ENCODE measurements around the gene WARS2.
"Not testable (repeated sequence)": the region's sequence is repeated elsewhere in the genome, so short reads cannot be mapped to it uniquely, and the experiment has no call there.

WARS2 gene

DNA sequence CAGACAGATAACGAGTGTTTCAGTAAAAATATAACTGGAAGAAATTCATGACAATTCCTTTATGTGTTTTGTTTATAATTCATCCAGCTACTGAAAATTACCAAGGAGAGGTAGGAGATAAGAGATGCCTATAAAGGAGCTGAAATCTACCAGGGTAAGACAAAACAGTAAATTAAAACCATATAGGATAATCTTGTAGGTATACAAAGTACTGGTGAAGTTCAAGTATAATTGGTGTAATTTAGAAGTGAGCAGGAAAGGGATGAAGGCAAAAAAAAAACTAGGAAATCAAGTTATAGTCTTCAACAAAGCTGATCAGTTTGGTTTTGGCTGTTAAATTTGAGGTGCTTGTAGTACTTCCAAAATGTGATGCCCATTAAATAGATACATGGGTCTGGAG lies 1.2 kb upstream of the WARS2 start:
- DNase-seq = no peak
- in situ Hi-C loops (cut with MboI; ENCODE audit: low pct_unique_long_range_greater_than_20kb, low sequenced_read_pairs) = no loop called here

DNA sequence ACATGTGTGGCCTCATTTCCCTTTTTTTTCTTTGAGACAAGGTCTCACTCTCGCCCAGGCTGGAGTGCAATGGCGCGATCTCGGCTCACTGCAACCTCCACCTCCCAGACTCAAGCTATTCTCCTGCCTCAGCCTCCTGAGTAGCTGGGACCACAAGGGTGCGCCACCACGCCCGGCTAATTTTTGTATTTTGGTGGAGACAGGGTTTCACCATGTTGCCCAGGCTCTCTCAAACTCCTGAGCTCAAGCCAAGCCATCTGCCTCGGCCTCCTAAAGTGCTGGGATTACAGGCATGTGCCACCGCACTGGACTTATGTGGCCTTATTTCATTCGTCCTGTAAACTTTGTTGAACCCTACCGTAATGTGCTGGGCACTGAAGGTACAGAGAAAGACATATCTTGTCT lies 569 bp upstream of the WARS2 start:
- in situ Hi-C loops (cut with MboI; ENCODE audit: low pct_unique_long_range_greater_than_20kb, low sequenced_read_pairs) = no loop called here

DNA sequence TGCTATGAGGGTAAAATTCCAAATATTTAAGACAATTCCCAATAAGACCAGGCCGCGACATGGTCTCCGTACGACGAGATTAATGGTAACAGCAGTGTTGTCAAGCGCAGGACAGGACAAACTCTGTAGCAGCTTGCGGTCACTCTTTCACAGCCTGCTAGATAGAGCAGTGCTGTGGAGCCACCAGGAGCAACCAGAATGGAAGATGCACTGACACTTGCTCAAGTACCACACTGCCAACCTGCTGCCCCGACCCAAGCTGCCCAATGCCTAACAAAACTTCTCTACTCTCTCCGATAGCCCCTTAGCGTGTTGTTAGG lies 636 bp downstream of the WARS2 start:
- DNase-seq = no peak
- in situ Hi-C loops (cut with MboI; ENCODE audit: low pct_unique_long_range_greater_than_20kb, low sequenced_read_pairs) = no loop called here

More for the DNA sequence above, 569 bp upstream of the WARS2 start:
- no peak for DNase-seq

- in situ Hi-C loops (cut with MboI; ENCODE audit: low pct_unique_long_range_greater_than_20kb, low sequenced_read_pairs) = no loop called here
- no peak for DNase-seq
These were observed 1.1 kb downstream of the WARS2 start for GRCh38 chr1:119139403-119139802.

GRCh38 chr1:119136401-119136800 lies 4.1 kb downstream of the WARS2 start:
- in situ Hi-C loops (cut with MboI; ENCODE audit: low pct_unique_long_range_greater_than_20kb, low sequenced_read_pairs) = no loop called here
- DNase-seq = no peak

DNA sequence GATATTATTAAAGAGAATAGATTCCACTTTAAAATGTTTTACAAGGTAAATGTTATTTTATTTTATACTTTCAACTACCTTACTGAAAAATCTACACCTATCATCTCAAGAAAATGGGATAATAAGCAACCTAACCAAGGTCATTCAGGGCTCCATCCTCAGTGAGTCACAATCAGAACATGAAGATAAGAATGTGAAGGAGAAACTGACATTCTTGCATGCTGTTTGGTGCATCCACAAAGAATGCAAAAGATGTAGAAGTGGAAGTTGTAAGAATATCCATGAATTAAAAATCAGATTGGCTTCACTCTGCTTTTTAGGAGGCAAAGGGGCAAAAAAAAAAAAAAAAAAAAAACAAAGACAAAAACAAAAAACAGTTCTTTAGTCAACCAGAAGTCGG lies 6.5 kb downstream of the WARS2 start:
- DNase-seq = no peak
- in situ Hi-C loops (cut with MboI; ENCODE audit: low pct_unique_long_range_greater_than_20kb, low sequenced_read_pairs) = no loop called here

DNA sequence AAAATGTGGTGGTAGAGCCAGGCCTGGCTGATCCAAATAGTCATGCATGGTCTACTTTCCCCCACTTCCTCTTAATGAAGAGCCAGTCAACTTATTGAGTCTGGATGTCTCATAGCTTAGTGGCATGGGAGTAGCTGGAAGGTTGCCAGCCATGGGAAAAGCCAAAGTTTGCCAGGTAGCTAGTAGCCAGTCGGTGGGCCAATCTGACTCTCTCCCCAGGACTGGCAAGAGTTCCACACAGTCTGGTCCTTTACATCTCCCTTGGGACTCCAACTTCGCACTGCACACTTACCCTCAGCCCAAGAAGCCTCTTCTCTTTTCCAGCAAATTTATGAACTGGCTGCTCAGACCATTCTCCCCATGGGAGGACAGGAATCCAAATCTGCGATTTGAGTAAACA lies 8.3 kb downstream of the WARS2 start:
- DNase-seq = peak; percentile 27
- in situ Hi-C loops (cut with MboI; ENCODE audit: low pct_unique_long_range_greater_than_20kb, low sequenced_read_pairs) = no loop called here

- in situ Hi-C loops (cut with MboI; ENCODE audit: low pct_unique_long_range_greater_than_20kb, low sequenced_read_pairs) = no loop called here
- DNase-seq = no peak
These were observed 14.6 kb downstream of the WARS2 start for GRCh38 chr1:119125874-119126273.

- in situ Hi-C loops (cut with MboI; ENCODE audit: low pct_unique_long_range_greater_than_20kb, low sequenced_read_pairs) = no loop called here
- DNase-seq = no peak
These were observed 15.7 kb downstream of the WARS2 start for GRCh38 chr1:119124764-119125163.

GRCh38 chr1:119121872-119122271 lies 18.6 kb downstream of the WARS2 start:
- DNase-seq; in situ Hi-C loops (cut with MboI; ENCODE audit: low pct_unique_long_range_greater_than_20kb, low sequenced_read_pairs): not testable (repeated sequence)

DNA sequence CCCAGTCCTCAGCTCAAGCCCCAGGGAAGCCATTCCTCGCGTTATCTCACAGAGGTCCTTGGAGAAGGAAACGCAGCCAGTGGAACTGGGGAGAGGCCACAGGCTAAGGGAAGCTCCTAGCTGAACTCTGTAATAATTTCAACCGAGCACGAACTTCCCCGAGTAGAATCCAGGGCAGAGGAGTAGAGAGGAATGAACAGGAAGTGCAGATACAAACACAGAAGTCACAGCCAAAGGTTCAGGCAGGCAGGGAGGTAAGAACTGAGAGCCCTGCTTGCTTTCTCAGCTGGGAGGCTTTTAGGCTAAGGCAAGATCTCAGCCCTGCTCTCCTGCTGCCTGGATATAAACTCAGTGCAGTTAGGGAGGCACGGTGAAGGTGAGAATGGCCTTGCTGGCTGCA lies 23.7 kb downstream of the WARS2 start:
- peak; percentile 53 for DNase-seq
- in situ Hi-C loops (cut with MboI; ENCODE audit: low pct_unique_long_range_greater_than_20kb, low sequenced_read_pairs) = no loop called here

GRCh38 chr1:119115736-119116135 lies 24.7 kb downstream of the WARS2 start:
- in situ Hi-C loops (cut with MboI; ENCODE audit: low pct_unique_long_range_greater_than_20kb, low sequenced_read_pairs) = no loop called here
- no peak for DNase-seq

GRCh38 chr1:119115311-119115710 lies 25.1 kb downstream of the WARS2 start:
- no peak for DNase-seq

DNA sequence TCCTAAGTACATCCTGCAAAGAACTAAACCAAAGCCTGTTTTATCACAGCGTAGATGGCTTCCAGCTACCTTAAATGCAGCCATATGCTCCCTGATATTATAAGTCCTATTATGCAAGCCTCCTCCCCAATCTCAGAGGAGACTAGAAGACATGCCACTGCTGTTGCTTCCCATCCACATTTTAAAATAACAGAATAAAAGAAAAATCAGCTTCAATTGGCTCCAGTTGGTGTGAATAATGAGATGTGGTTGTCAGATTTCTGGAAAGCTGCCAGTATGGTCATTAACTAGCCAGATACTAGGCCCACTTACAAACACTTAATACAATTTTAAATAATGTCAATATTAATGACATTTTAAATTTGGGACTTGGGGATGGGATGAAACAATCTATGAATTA lies 25.7 kb downstream of the WARS2 start:
- in situ Hi-C loops (cut with MboI; ENCODE audit: low pct_unique_long_range_greater_than_20kb, low sequenced_read_pairs) = no loop called here
- DNase-seq = no peak

More at GRCh38 chr1:119115311-119115710, 25.1 kb downstream of the WARS2 start:
- in situ Hi-C loops (cut with MboI; ENCODE audit: low pct_unique_long_range_greater_than_20kb, low sequenced_read_pairs) = no loop called here

- no peak for DNase-seq
- in situ Hi-C loops (cut with MboI; ENCODE audit: low pct_unique_long_range_greater_than_20kb, low sequenced_read_pairs) = no loop called here
These were observed 27.7 kb downstream of the WARS2 start for GRCh38 chr1:119112791-119113190.

GRCh38 chr1:119112244-119112643 lies 28.2 kb downstream of the WARS2 start:
- in situ Hi-C loops (cut with MboI; ENCODE audit: low pct_unique_long_range_greater_than_20kb, low sequenced_read_pairs) = no loop called here
- DNase-seq = no peak

DNA sequence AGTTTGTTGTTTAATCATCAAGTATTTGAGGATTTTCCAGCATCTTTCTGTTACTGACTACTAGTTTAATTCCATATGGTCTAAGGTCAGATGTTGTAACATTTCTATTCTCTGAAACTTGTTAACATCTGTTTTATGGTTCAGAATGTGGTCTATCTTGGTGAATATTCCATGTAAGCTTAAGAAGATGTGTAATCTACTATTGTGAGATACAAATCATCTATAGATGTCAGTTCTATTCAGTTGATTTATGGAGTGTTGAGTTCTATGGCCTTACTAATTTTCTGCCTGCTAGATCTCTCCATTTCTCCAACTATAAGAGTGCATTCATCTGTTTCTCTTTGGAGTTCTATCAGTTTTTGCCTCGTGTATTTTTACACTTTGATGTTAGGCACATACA lies 31.5 kb downstream of the WARS2 start:
- no peak for DNase-seq
- in situ Hi-C loops (cut with MboI; ENCODE audit: low pct_unique_long_range_greater_than_20kb, low sequenced_read_pairs) = no loop called here

DNA sequence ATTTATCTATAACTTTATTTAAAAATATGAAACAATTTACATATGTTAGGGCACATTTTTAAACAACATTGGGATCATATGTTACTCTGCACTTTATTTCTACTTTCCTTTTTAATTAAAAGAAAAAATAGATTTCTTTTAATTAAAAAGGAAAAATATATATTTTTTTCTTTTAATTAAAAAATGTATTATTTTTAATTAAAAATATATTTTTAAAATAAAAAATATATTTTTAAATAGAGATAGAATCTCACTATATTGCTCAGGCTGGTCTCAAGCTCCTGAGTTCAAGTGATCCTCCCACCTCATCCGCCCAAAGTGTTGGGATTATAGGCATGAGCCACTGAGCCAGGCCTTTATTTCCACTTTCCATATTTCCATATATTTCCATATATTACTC lies 36.7 kb downstream of the WARS2 start:
- DNase-seq = no peak
- in situ Hi-C loops (cut with MboI; ENCODE audit: low pct_unique_long_range_greater_than_20kb, low sequenced_read_pairs) = no loop called here

- in situ Hi-C loops (cut with MboI; ENCODE audit: low pct_unique_long_range_greater_than_20kb, low sequenced_read_pairs) = no loop called here
- DNase-seq = no peak
These were observed 38.4 kb downstream of the WARS2 start for GRCh38 chr1:119102051-119102450.

GRCh38 chr1:119101563-119101962 lies 38.9 kb downstream of the WARS2 start:
- no peak for DNase-seq
- in situ Hi-C loops (cut with MboI; ENCODE audit: low pct_unique_long_range_greater_than_20kb, low sequenced_read_pairs) = no loop called here

DNA sequence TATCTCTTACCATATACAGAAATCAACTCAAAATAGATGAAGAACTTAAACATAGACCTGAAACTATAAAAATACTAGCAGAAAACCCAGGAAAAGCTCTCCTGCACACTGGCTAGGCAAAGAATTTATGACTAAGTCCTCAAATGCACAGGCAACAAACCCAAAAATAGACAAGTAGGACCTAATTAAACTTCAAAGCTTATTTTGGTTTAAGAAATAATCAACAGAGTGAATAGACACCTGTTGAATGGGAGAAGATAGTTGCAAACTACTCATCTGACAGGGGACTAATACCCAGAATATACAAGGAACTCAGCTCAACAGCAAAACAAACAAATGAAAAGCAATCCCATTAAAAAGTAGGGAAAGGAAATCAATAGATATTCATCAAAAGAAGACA lies 40.7 kb downstream of the WARS2 start:
- in situ Hi-C loops (cut with MboI; ENCODE audit: low pct_unique_long_range_greater_than_20kb, low sequenced_read_pairs) = no loop called here

DNA sequence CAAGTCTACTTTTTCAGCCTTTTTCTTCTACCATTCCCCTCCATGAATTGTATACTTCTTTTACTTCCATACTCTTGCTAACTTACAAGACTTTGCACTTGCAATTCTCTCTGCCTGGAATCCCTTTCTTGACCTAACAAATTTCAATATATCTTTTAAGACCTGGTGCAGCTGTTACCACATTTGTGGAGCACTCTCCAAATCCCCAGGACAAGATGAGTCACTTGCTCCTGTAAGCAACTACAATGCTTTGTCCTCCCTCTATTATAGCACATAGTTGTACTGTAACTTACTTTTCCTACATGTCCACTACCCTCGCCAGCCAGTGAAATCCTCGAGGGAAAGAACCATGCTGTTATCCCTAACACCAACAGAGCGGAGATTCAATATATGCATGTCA lies 43.1 kb downstream of the WARS2 start:
- in situ Hi-C loops (cut with MboI; ENCODE audit: low pct_unique_long_range_greater_than_20kb, low sequenced_read_pairs) = no loop called here
- DNase-seq = no peak

More for the DNA sequence above, 40.7 kb downstream of the WARS2 start:
- DNase-seq = no peak
